ENCODE results near the gene ACBD6.

DNA sequence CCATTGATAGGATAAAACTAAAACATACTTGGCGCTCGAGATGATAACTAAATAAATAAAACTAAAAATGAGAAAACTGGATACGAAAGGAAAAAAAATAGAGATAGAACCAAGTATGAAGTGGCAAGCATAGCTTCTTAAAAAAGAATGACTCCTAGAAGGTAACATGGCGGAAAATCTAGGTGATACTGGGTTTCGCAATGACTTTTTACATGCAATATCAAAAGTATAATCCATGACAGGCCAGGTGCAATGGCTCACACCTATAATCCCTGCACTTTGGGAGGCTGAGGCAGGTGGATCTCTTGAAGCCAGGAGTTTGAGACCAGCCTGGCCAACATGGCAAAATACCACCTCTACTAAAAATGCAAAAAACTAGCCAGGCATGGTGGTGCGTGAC, 70.7 kb downstream of the ACBD6 start:
- TF ChIP-seq, protein P1, sequence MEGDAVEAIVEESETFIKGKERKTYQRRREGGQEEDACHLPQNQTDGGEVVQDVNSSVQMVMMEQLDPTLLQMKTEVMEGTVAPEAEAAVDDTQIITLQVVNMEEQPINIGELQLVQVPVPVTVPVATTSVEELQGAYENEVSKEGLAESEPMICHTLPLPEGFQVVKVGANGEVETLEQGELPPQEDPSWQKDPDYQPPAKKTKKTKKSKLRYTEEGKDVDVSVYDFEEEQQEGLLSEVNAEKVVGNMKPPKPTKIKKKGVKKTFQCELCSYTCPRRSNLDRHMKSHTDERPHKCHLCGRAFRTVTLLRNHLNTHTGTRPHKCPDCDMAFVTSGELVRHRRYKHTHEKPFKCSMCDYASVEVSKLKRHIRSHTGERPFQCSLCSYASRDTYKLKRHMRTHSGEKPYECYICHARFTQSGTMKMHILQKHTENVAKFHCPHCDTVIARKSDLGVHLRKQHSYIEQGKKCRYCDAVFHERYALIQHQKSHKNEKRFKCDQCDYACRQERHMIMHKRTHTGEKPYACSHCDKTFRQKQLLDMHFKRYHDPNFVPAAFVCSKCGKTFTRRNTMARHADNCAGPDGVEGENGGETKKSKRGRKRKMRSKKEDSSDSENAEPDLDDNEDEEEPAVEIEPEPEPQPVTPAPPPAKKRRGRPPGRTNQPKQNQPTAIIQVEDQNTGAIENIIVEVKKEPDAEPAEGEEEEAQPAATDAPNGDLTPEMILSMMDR (conservative IDR thresholded peaks at IDR 0.05 in 1 of 2, IDR thresholded peaks at IDR 0.05 in 1 of 2; ENCODE audit: extremely low read depth in 1 of 2, insufficient read depth in 1 of 2, low read depth in 1 of 2, low read length in 2 of 2), result no peak
- TF ChIP-seq EZH2 (IDR thresholded peaks at IDR 0.05; ENCODE audit: borderline replicate concordance, low read length), result no peak

All from mammary epithelial cell (primary cell).